ENCODE data around the gene C19orf85.

C19orf85 gene

GRCh38 chr19:55451163-55451964 lies 13.2 kb downstream of the C19orf85 start:
- Histone ChIP-seq H3K9me3 (ENCODE audit: control insufficient read depth, insufficient read depth, low read depth, low read length) (no peaks in the 10 kb centered on the region), H3K36me3 (ENCODE audit: control insufficient read depth in 2 of 2, insufficient read depth in 1 of 2, low read length in 2 of 2) (no peaks in the 10 kb centered on the region), H3K4me1 (ENCODE audit: control insufficient read depth, insufficient read depth, low read length) (no peaks in the 10 kb centered on the region), H3K4me3 (ENCODE audit: low read depth, low read length) (0 out of 2 replicates have a peak overlapping the region, but pooled peaks have one; percentile 4), H3K27ac (ENCODE audit: extremely low read depth, low read depth, low read length) (no peak overlapping the region)
- CTCF ChIA-PET, result interaction anchor here (0.6 to 1.0 kb wide), 5 partner anchors 16 to 203 kb away, joined by 3 to 5 read pairs (median 4); no protein-coding TSS in a partner anchor
- POLR2A ChIA-PET, result interaction anchor here (0.6 to 0.9 kb wide), 3 partner anchors 10 to 362 kb away, joined by 3 to 4 read pairs (median 3); partner anchors contain the start of gene ISOC2
- no peak for TF ChIP-seq WT1 (tag by site-specific recombination; IDR thresholded peaks at IDR 0.05)
- TF ChIP-seq ZBTB26 (tag by site-specific recombination; optimal IDR thresholded peaks at IDR 0.05), result peak; percentile 42
- TF ChIP-seq ZNF501 (tag by site-specific recombination; IDR thresholded peaks at IDR 0.05), result no peak
- no peak for TF ChIP-seq ZNF121 (tag by site-specific recombination; IDR thresholded peaks at IDR 0.05)
- peak; percentile 71 for TF ChIP-seq ZBTB10 (tag by site-specific recombination; IDR thresholded peaks at IDR 0.05)
- no peak for TF ChIP-seq KLF9 (tag by site-specific recombination; IDR thresholded peaks at IDR 0.05; ENCODE audit: low read depth)
- no peak for TF ChIP-seq ZNF707 (tag by site-specific recombination; IDR thresholded peaks at IDR 0.05)
- TF ChIP-seq KLF8 (tag by site-specific recombination; IDR thresholded peaks at IDR 0.05), result peak; percentile 55; the same call in 1 of the 2 replicates
- TF ChIP-seq, protein P1, sequence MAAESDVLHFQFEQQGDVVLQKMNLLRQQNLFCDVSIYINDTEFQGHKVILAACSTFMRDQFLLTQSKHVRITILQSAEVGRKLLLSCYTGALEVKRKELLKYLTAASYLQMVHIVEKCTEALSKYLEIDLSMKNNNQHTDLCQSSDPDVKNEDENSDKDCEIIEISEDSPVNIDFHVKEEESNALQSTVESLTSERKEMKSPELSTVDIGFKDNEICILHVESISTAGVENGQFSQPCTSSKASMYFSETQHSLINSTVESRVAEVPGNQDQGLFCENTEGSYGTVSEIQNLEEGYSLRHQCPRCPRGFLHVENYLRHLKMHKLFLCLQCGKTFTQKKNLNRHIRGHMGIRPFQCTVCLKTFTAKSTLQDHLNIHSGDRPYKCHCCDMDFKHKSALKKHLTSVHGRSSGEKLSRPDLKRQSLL (tag by site-specific recombination; IDR thresholded peaks at IDR 0.05), result 0 out of 2 replicates have a peak, but pooled peaks have one; percentile 16
- TF ChIP-seq ZNF248 (tag by site-specific recombination; IDR thresholded peaks at IDR 0.05), result no peak
- peak; percentile 52 for TF ChIP-seq ZFHX2 (tag by site-specific recombination; conservative IDR thresholded peaks at IDR 0.05)
- peak; percentile 26; the same call in 1 of the 2 replicates for TF ChIP-seq ZBTB20 (tag by site-specific recombination; IDR thresholded peaks at IDR 0.05)
- 0 out of 2 replicates have a peak, but pooled peaks have one; percentile 50 for TF ChIP-seq ZBTB7A (tag by site-specific recombination; IDR thresholded peaks at IDR 0.05; ENCODE audit: low read depth)
- TF ChIP-seq ZNF302 (tag by site-specific recombination; IDR thresholded peaks at IDR 0.05; ENCODE audit: low read depth), result no peak
- TF ChIP-seq SP2 (tag by site-specific recombination; IDR thresholded peaks at IDR 0.05), result 0 out of 2 replicates have a peak, but pooled peaks have one; percentile 17
- TF ChIP-seq ZNF223 (tag by site-specific recombination; IDR thresholded peaks at IDR 0.05), result no peak
- no peak for TF ChIP-seq GLIS2 (tag by site-specific recombination; IDR thresholded peaks at IDR 0.05)
- 0 out of 2 replicates have a peak, but pooled peaks have one; percentile 24 for TF ChIP-seq EGR2 (tag by site-specific recombination; IDR thresholded peaks at IDR 0.05; ENCODE audit: low read depth)
- peak; percentile 20; the same call in 1 of the 2 replicates for TF ChIP-seq SP3 (tag by site-specific recombination; IDR thresholded peaks at IDR 0.05)
- TF ChIP-seq ZNF777 (tag by site-specific recombination; IDR thresholded peaks at IDR 0.05; ENCODE audit: borderline replicate concordance), result peak; percentile 57
- TF ChIP-seq ZNF692 (tag by site-specific recombination; IDR thresholded peaks at IDR 0.05), result no peak; the same call in 1 of the 2 replicates
- TF ChIP-seq ZNF335 (tag by site-specific recombination; conservative IDR thresholded peaks at IDR 0.05), result peak; percentile 86
- TF ChIP-seq, protein P2, sequence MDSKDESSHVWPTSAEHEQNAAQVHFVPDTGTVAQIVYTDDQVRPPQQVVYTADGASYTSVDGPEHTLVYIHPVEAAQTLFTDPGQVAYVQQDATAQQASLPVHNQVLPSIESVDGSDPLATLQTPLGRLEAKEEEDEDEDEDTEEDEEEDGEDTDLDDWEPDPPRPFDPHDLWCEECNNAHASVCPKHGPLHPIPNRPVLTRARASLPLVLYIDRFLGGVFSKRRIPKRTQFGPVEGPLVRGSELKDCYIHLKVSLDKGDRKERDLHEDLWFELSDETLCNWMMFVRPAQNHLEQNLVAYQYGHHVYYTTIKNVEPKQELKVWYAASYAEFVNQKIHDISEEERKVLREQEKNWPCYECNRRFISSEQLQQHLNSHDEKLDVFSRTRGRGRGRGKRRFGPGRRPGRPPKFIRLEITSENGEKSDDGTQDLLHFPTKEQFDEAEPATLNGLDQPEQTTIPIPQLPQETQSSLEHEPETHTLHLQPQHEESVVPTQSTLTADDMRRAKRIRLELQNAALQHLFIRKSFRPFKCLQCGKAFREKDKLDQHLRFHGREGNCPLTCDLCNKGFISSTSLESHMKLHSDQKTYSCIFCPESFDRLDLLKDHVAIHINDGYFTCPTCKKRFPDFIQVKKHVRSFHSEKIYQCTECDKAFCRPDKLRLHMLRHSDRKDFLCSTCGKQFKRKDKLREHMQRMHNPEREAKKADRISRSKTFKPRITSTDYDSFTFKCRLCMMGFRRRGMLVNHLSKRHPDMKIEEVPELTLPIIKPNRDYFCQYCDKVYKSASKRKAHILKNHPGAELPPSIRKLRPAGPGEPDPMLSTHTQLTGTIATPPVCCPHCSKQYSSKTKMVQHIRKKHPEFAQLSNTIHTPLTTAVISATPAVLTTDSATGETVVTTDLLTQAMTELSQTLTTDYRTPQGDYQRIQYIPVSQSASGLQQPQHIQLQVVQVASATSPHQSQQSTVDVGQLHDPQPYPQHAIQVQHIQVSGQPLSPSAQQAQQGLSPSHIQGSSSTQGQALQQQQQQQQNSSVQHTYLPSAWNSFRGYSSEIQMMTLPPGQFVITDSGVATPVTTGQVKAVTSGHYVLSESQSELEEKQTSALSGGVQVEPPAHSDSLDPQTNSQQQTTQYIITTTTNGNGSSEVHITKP (tag by site-specific recombination; IDR thresholded peaks at IDR 0.05), result peak; percentile 57; the same call in 1 of the 2 replicates
- TF ChIP-seq ZNF791 (tag by site-specific recombination; IDR thresholded peaks at IDR 0.05), result no peak
